HCT116 (cell line): ENCODE results near the gene GDAP1L1. TPM values are rescaled to one million over a fixed set of nuclear protein-coding genes. Genes with fewer than 3 reads are reported as not detected.

Experiments
- ATAC-seq: fragments of 200-7000 bp; cut with Tn5 transposase; 2 replicates; pipeline ENCODE4 v1.9.1; 2020; ENCODE audit warnings: mild to moderate bottlenecking, moderate library complexity
- BruUV-seq: library from RNA; stranded (reverse); fragments of 400-500 nt; replicated peaks from 2 replicates; lab custom pipeline; 2021; lab: Mats Ljungman, UMichigan
- CTCF ChIA-PET: fragments of 300-600 bp; sonication (Branson Sonifier 250); formaldehyde crosslinking; loops from one replicate; lab custom pipeline; 2021; ENCODE audit warnings: antibody characterized with exemption; lab: Charles Lee
- POLR2A ChIA-PET: fragments of 300-600, 350-600 bp; sonication (Branson Sonifier 250); formaldehyde crosslinking; loops from one replicate; lab custom pipeline; 2021; ENCODE audit warnings: antibody characterized with exemption; lab: Charles Lee
- RAD21 ChIA-PET, 2 experiments: fragments of 300-600 bp; sonication (Branson Sonifier 250); formaldehyde crosslinking; loops; one replicate each; lab custom pipeline; 2023; ENCODE audit warnings: low total read pairs in 2 of 2; ENCODE audit not compliant: uncharacterized antibody in 2 of 2, unreplicated experiment in 2 of 2, low non-redundant PET in 1 of 2; lab: Charles Lee
- DNase-seq: peaks from one replicate; pipeline ENCODE4 v3.0.0-alpha.2; 2010; ENCODE audit warnings: low read depth, low spot score
- H2AFZ ChIP-seq: fragments of 200-600 bp; shearing (Covaris generic), sonication (generic); 2 replicates; pipeline ENCODE4 v1.6.1; 2017; ENCODE audit warnings: low read depth, mixed run types, mixed read lengths, antibody characterized with exemption, low read length; ENCODE audit not compliant: poor library complexity, severe bottlenecking
- H3K27ac ChIP-seq: 2 replicates; pipeline ENCODE4 v1.5.1; 2012; ENCODE audit warnings: low read depth, low read length
- H3K27me3 ChIP-seq: fragments of 200-600 bp; sonication (generic); 2 replicates; pipeline ENCODE4 v1.6.1; 2016; ENCODE audit warnings: mixed run types, low read length, mixed read lengths; ENCODE audit not compliant: insufficient read depth
- H3K36me3 ChIP-seq, 2 experiments: fragments of 200-500 bp in 1 of 2; fragments of 200-600 bp in 1 of 2; sonication (Bioruptor generic) in 1 of 2; sonication (generic) in 1 of 2; 2 replicates each; pipeline versions ENCODE4 v1.5.1 to v1.6.1; 2014 to 2016; ENCODE audit warnings: low read length in 2 of 2, inconsistent platforms in 1 of 2, mixed read lengths in 1 of 2, mixed run types in 1 of 2; ENCODE audit not compliant: insufficient read depth in 2 of 2, control insufficient read depth in 1 of 2
- H3K4me1 ChIP-seq, 2 experiments: fragments of 200-600 bp in 1 of 2; sonication (generic) in 1 of 2; 2 replicates each; pipeline versions ENCODE4 v1.5.1 to v1.6.1; 2012 to 2017; ENCODE audit warnings: low read length in 2 of 2, inconsistent platforms in 1 of 2, mild to moderate bottlenecking in 1 of 2, mixed read lengths in 1 of 2, mixed run types in 1 of 2, moderate library complexity in 1 of 2; ENCODE audit not compliant: insufficient read depth in 2 of 2, control insufficient read depth in 1 of 2
- H3K4me2 ChIP-seq: fragments of 200-600 bp; sonication (generic); 2 replicates; pipeline ENCODE4 v1.6.1; 2017; ENCODE audit warnings: mixed run types, low read length, mixed read lengths
- H3K4me3 ChIP-seq, 2 experiments: fragments of 200-600 bp in 1 of 2; sonication (generic) in 1 of 2; replicated peaks in 1 of 2; 2 replicates each; pipeline ENCODE4 v1.5.1; 2011 to 2016; ENCODE audit warnings: low read length in 2 of 2, control low read depth in 1 of 2, low read depth in 1 of 2, mild to moderate bottlenecking in 1 of 2, mixed read lengths in 1 of 2, mixed run types in 1 of 2
- H3K79me2 ChIP-seq: fragments of 200-600 bp; sonication (generic); 2 replicates; pipeline ENCODE4 v1.6.1; 2017; ENCODE audit warnings: mild to moderate bottlenecking, mixed run types, low read length, moderate library complexity, mixed read lengths; ENCODE audit not compliant: insufficient read depth
- H3K9ac ChIP-seq: fragments of 200-600 bp; sonication (generic); 2 replicates; pipeline ENCODE4 v1.6.1; 2016; ENCODE audit warnings: low read length, mixed read lengths
- H3K9me2 ChIP-seq: fragments of 200-600 bp; sonication (generic), shearing (Covaris generic); 2 replicates; pipeline ENCODE4 v1.6.1; 2017; ENCODE audit warnings: mixed run types, mild to moderate bottlenecking, moderate library complexity; ENCODE audit not compliant: insufficient read depth
- H3K9me3 ChIP-seq, 2 experiments: fragments of 200-500 bp in 1 of 2; fragments of 200-600 bp in 1 of 2; sonication (Bioruptor generic) in 1 of 2; sonication (generic) in 1 of 2; 2 replicates each; pipeline ENCODE4 v1.6.1; 2014 to 2017; ENCODE audit warnings: low read length in 2 of 2, mixed read lengths in 2 of 2, inconsistent platforms in 1 of 2, low read depth in 1 of 2, mild to moderate bottlenecking in 1 of 2, mixed run types in 1 of 2, moderate library complexity in 1 of 2; ENCODE audit not compliant: control insufficient read depth in 1 of 2, insufficient read depth in 1 of 2
- H4K20me1 ChIP-seq: fragments of 200-600 bp; sonication (generic), shearing (Covaris generic); 2 replicates; pipeline ENCODE4 v1.6.1; 2017; ENCODE audit warnings: mixed run types, mild to moderate bottlenecking, moderate library complexity; ENCODE audit not compliant: insufficient read depth
- ATF3 ChIP-seq: IDR thresholded peaks from 2 replicates; pipeline ENCODE4 v1.6.1; 2012
- CTCF ChIP-seq, 3 experiments: fragments of 200-600 bp in 1 of 3; sonication (generic) in 1 of 3; IDR thresholded peaks in 2 of 3; conservative IDR thresholded peaks in 1 of 3; 2 replicates each; pipeline ENCODE4 v1.5.1; 2012 to 2017; ENCODE audit warnings: low read depth in 2 of 3, low read length in 2 of 3, antibody characterized with exemption in 1 of 3, borderline replicate concordance in 1 of 3, control low read depth in 1 of 3, mild to moderate bottlenecking in 1 of 3, mixed read lengths in 1 of 3, mixed run types in 1 of 3, moderate library complexity in 1 of 3; ENCODE audit not compliant: insufficient read depth in 1 of 3
- EGR1 ChIP-seq: IDR thresholded peaks from 2 replicates; pipeline ENCODE4 v1.6.1; 2012; ENCODE audit warnings: low read depth
- EZH2 ChIP-seq: fragments of 200-600 bp; sonication (generic); IDR thresholded peaks from 2 replicates; pipeline ENCODE4 v1.6.1; 2017; ENCODE audit warnings: antibody characterized with exemption, mixed run types
- EZH2phosphoT487 ChIP-seq: fragments of 200-600 bp; IDR thresholded peaks from 2 replicates; pipeline ENCODE4 v1.6.1; 2018; ENCODE audit warnings: antibody characterized with exemption, borderline replicate concordance
- FOSL1 ChIP-seq: IDR thresholded peaks from 2 replicates; pipeline ENCODE4 v1.6.1; 2012; ENCODE audit warnings: low read depth
- MAX ChIP-seq: IDR thresholded peaks from 2 replicates; pipeline ENCODE4 v1.6.1; 2012
- POLR2AphosphoS5 ChIP-seq: IDR thresholded peaks from 2 replicates; pipeline ENCODE4 v1.6.1; 2011; ENCODE audit warnings: mild to moderate bottlenecking, low read depth, low read length, moderate library complexity
- RAD21 ChIP-seq: IDR thresholded peaks from 2 replicates; pipeline ENCODE4 v1.6.1; 2012; ENCODE audit warnings: low read depth, mild to moderate bottlenecking
- SIN3A ChIP-seq: IDR thresholded peaks from 2 replicates; pipeline ENCODE4 v1.6.1; 2012; ENCODE audit warnings: low read depth
- SP1 ChIP-seq: IDR thresholded peaks from 2 replicates; pipeline ENCODE4 v1.6.1; 2012; ENCODE audit warnings: low read depth
- TCF7L2 ChIP-seq: IDR thresholded peaks from 2 replicates; pipeline ENCODE4 v1.7.0; 2011; ENCODE audit warnings: borderline replicate concordance, inconsistent platforms; ENCODE audit not compliant: insufficient read depth, insufficient read length; ENCODE audit errors: extremely low read depth
- YY1 ChIP-seq: IDR thresholded peaks from 2 replicates; pipeline ENCODE4 v1.6.1; 2011; ENCODE audit warnings: low read length, low read depth, moderate library complexity, mild to moderate bottlenecking; ENCODE audit not compliant: insufficient replicate concordance; ENCODE audit errors: extremely low read depth
- ZFX ChIP-seq: fragments of 450-650 bp; IDR thresholded peaks from 2 replicates; pipeline ENCODE4 v1.6.1; 2017
- intact Hi-C: fragments of 100-400 bp; cut with micrococcal nuclease; formaldehyde crosslinking; loops from 2 replicates; pipeline ENCODE4 v1.10.0; 2022
- total RNA-seq: library from RNA; stranded (reverse); gene quantifications from one replicate; pipeline ENCODE4 v1.2.1, GENCODE V29; 2021; ENCODE audit not compliant: unreplicated experiment
- TF ChIP-seq, protein P1 (sequence below): IDR thresholded peaks from 2 replicates; pipeline ENCODE4 v1.6.1; 2011; ENCODE audit warnings: mild to moderate bottlenecking, low read length, moderate library complexity; ENCODE audit not compliant: insufficient replicate concordance; ENCODE audit errors: extremely low read depth
- TF ChIP-seq, protein P2 (sequence below): IDR thresholded peaks from 2 replicates; pipeline ENCODE4 v1.6.1; 2012; ENCODE audit warnings: low read depth

Gene GDAP1L1
- total RNA-seq, 1 experiment from 2014 or later = not detected

DNA sequence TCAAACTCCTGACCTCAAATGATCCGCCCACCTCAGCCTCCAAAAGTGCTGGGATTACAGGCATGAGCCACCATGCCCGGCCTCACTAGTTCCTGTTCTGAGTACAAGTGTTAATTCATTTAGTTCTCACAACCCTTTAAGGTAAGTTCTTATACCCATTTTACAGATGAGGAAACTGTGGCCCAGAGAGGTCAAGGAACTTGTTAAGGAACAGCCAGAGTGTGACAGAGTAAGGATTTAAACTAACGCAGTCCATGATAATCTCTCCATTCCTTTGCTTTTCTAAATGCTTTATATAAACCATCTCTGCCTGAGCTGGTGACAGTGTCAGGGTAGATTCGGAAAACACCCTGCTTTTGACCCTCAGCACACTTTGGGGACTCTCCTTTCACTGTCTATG, 50.6 kb downstream of the GDAP1L1 start:
- DNase-seq = no peak
- CTCF ChIA-PET = no interaction called here
- POLR2A ChIA-PET = no interaction called here
- H4K20me1 ChIP-seq = no peaks in the 10 kb centered on the region
- no TSS peak for BruUV-seq
- H2AFZ ChIP-seq = no peak overlapping the region
- no peak overlapping the region for H3K4me2 ChIP-seq
- no peak overlapping the region for H3K27ac ChIP-seq
- no peak overlapping the region for H3K4me3 ChIP-seq
- no peak overlapping the region for H3K9ac ChIP-seq
- no peaks in the 10 kb centered on the region for H3K27me3 ChIP-seq
- no peak for ATAC-seq
- RAD21 ChIA-PET = no interaction called here
- no peaks in the 10 kb centered on the region for H3K36me3 ChIP-seq
- H3K9me2 ChIP-seq = no peaks in the 10 kb centered on the region
- intact Hi-C loops = no loop called here
- TF ChIP-seq EZH2phosphoT487 (no peak), POLR2AphosphoS5 (no peak), RAD21 (no peak), SIN3A (no peak), SP1 (no peak), MAX (no peak), EZH2 (no peak), TCF7L2 (no peak), FOSL1 (no peak), CTCF (IDR thresholded peaks at IDR 0.05 in 2 of 3, conservative IDR thresholded peaks at IDR 0.05 in 1 of 3; ENCODE audit: borderline replicate concordance in 1 of 3, insufficient read depth in 1 of 3, low read depth in 2 of 3, low read length in 2 of 3) (no peak), ATF3 (no peak), YY1 (no peak), EGR1 (no peak), ZFX (no peak)
- TF ChIP-seq, protein P1, sequence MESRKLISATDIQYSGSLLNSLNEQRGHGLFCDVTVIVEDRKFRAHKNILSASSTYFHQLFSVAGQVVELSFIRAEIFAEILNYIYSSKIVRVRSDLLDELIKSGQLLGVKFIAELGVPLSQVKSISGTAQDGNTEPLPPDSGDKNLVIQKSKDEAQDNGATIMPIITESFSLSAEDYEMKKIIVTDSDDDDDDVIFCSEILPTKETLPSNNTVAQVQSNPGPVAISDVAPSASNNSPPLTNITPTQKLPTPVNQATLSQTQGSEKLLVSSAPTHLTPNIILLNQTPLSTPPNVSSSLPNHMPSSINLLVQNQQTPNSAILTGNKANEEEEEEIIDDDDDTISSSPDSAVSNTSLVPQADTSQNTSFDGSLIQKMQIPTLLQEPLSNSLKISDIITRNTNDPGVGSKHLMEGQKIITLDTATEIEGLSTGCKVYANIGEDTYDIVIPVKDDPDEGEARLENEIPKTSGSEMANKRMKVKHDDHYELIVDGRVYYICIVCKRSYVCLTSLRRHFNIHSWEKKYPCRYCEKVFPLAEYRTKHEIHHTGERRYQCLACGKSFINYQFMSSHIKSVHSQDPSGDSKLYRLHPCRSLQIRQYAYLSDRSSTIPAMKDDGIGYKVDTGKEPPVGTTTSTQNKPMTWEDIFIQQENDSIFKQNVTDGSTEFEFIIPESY = no peak
- TF ChIP-seq, protein P2, sequence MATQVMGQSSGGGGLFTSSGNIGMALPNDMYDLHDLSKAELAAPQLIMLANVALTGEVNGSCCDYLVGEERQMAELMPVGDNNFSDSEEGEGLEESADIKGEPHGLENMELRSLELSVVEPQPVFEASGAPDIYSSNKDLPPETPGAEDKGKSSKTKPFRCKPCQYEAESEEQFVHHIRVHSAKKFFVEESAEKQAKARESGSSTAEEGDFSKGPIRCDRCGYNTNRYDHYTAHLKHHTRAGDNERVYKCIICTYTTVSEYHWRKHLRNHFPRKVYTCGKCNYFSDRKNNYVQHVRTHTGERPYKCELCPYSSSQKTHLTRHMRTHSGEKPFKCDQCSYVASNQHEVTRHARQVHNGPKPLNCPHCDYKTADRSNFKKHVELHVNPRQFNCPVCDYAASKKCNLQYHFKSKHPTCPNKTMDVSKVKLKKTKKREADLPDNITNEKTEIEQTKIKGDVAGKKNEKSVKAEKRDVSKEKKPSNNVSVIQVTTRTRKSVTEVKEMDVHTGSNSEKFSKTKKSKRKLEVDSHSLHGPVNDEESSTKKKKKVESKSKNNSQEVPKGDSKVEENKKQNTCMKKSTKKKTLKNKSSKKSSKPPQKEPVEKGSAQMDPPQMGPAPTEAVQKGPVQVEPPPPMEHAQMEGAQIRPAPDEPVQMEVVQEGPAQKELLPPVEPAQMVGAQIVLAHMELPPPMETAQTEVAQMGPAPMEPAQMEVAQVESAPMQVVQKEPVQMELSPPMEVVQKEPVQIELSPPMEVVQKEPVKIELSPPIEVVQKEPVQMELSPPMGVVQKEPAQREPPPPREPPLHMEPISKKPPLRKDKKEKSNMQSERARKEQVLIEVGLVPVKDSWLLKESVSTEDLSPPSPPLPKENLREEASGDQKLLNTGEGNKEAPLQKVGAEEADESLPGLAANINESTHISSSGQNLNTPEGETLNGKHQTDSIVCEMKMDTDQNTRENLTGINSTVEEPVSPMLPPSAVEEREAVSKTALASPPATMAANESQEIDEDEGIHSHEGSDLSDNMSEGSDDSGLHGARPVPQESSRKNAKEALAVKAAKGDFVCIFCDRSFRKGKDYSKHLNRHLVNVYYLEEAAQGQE = no peak
- no peaks in the 10 kb centered on the region for H3K4me1 ChIP-seq
- H3K9me3 ChIP-seq = no peaks in the 10 kb centered on the region
- no peaks in the 10 kb centered on the region for H3K79me2 ChIP-seq
